Measurements from ENCODE around the gene YWHAQ. TPM values are rescaled to one million over a fixed set of nuclear protein-coding genes. Genes with fewer than 3 reads are reported as not detected.
A peak's percentile ranks its signal among the peaks of the same experiment; 100 is the strongest.
"Not testable (repeated sequence)": the region's sequence is repeated elsewhere in the genome, so short reads cannot be mapped to it uniquely, and the experiment has no call there.

YWHAQ gene
- total RNA-seq, 1 experiment from 2014 or later = 587 TPM

GRCh38 chr2:9573013-9573720 is 57.6 kb downstream of the YWHAQ start:
- in situ Hi-C loops (cut with HindIII; ENCODE audit: low pct_unique_long_range_greater_than_20kb, low sequenced_read_pairs) = no loop called here
- DNase-seq (ENCODE audit: low read depth) = no peak

GRCh38 chr2:9570182-9571060 is 60.4 kb downstream of the YWHAQ start:
- in situ Hi-C loops (cut with HindIII; ENCODE audit: low pct_unique_long_range_greater_than_20kb, low sequenced_read_pairs) = no loop called here
- DNase-seq (ENCODE audit: low read depth) = no peak

- peak; percentile 96 for DNase-seq (ENCODE audit: low read depth)
- in situ Hi-C loops (cut with HindIII; ENCODE audit: low pct_unique_long_range_greater_than_20kb, low sequenced_read_pairs) = no loop called here
Observed at GRCh38 chr2:9565436-9566153, 65.2 kb downstream of the YWHAQ start.

GRCh38 chr2:9560628-9561027 is 70.2 kb downstream of the YWHAQ start:
- in situ Hi-C loops (cut with HindIII; ENCODE audit: low pct_unique_long_range_greater_than_20kb, low sequenced_read_pairs) = no loop called here
- no peak for DNase-seq (ENCODE audit: low read depth)

- in situ Hi-C loops (cut with HindIII; ENCODE audit: low pct_unique_long_range_greater_than_20kb, low sequenced_read_pairs) = no loop called here
- DNase-seq (ENCODE audit: low read depth) = peak; percentile 84
Observed at GRCh38 chr2:9558948-9559381, 71.8 kb downstream of the YWHAQ start.

GRCh38 chr2:9556121-9556743 is 74.6 kb downstream of the YWHAQ start:
- DNase-seq (ENCODE audit: low read depth) = peak; percentile 36
- in situ Hi-C loops (cut with HindIII; ENCODE audit: low pct_unique_long_range_greater_than_20kb, low sequenced_read_pairs) = no loop called here

GRCh38 chr2:9555297-9556120 is 75.3 kb downstream of the YWHAQ start, which contains the start of gene ADAM17:
Gene ADAM17 (minus strand): TSS chr2:9555830. CDS start chr2:9555605, 225 bp downstream.
- DNase-seq (ENCODE audit: low read depth) = peak; percentile 99
- in situ Hi-C loops (cut with HindIII; ENCODE audit: low pct_unique_long_range_greater_than_20kb, low sequenced_read_pairs) = no loop called here

- peak; percentile 73 for DNase-seq (ENCODE audit: low read depth)
- in situ Hi-C loops (cut with HindIII; ENCODE audit: low pct_unique_long_range_greater_than_20kb, low sequenced_read_pairs) = no loop called here
Observed at GRCh38 chr2:9554921-9555296, 75.9 kb downstream of the YWHAQ start.

- in situ Hi-C loops (cut with HindIII; ENCODE audit: low pct_unique_long_range_greater_than_20kb, low sequenced_read_pairs) = no loop called here
- DNase-seq (ENCODE audit: low read depth) = peak; percentile 45
Observed at GRCh38 chr2:9552219-9553178, 78.3 kb downstream of the YWHAQ start.

- in situ Hi-C loops (cut with HindIII; ENCODE audit: low pct_unique_long_range_greater_than_20kb, low sequenced_read_pairs) = not testable (repeated sequence)
- peak; percentile 48 for DNase-seq (ENCODE audit: low read depth)
Observed at GRCh38 chr2:9550859-9551391, 79.9 kb downstream of the YWHAQ start.

GRCh38 chr2:9549420-9549819 is 81.4 kb downstream of the YWHAQ start:
- DNase-seq (ENCODE audit: low read depth) = no peak
- in situ Hi-C loops (cut with HindIII; ENCODE audit: low pct_unique_long_range_greater_than_20kb, low sequenced_read_pairs) = no loop called here

- no peak for DNase-seq (ENCODE audit: low read depth)
- in situ Hi-C loops (cut with HindIII; ENCODE audit: low pct_unique_long_range_greater_than_20kb, low sequenced_read_pairs) = no loop called here
Observed at GRCh38 chr2:9548506-9548905, 82.3 kb downstream of the YWHAQ start.

GRCh38 chr2:9547262-9547991 is 83.4 kb downstream of the YWHAQ start:
- no peak for DNase-seq (ENCODE audit: low read depth)
- in situ Hi-C loops (cut with HindIII; ENCODE audit: low pct_unique_long_range_greater_than_20kb, low sequenced_read_pairs) = no loop called here

- in situ Hi-C loops (cut with HindIII; ENCODE audit: low pct_unique_long_range_greater_than_20kb, low sequenced_read_pairs) = no loop called here
Observed at GRCh38 chr2:9545502-9545901, 85.3 kb downstream of the YWHAQ start.

GRCh38 chr2:9543557-9543956 is 87.2 kb downstream of the YWHAQ start:
- no peak for DNase-seq (ENCODE audit: low read depth)
- in situ Hi-C loops (cut with HindIII; ENCODE audit: low pct_unique_long_range_greater_than_20kb, low sequenced_read_pairs) = no loop called here

More at GRCh38 chr2:9545502-9545901, 85.3 kb downstream of the YWHAQ start:
- no peak for DNase-seq (ENCODE audit: low read depth)

GRCh38 chr2:9539531-9539930 is 91.3 kb downstream of the YWHAQ start:
- DNase-seq (ENCODE audit: low read depth) = no peak
- in situ Hi-C loops (cut with HindIII; ENCODE audit: low pct_unique_long_range_greater_than_20kb, low sequenced_read_pairs) = no loop called here

Data from Caki2 (cell line).